ENCODE results near the gene ZNF208.
"Not testable (repeated sequence)": the region's sequence is repeated elsewhere in the genome, so short reads cannot be mapped to it uniquely, and the experiment has no call there.

Gene ZNF208

GRCh38 chr19:22010437-22011143, at the start of gene ZNF208:
TSS of gene ZNF208 (minus strand) at chr19:22010943. CDS start at chr19:22010794, 149 bp downstream.
- DNase-seq, result not testable (repeated sequence)

DNA sequence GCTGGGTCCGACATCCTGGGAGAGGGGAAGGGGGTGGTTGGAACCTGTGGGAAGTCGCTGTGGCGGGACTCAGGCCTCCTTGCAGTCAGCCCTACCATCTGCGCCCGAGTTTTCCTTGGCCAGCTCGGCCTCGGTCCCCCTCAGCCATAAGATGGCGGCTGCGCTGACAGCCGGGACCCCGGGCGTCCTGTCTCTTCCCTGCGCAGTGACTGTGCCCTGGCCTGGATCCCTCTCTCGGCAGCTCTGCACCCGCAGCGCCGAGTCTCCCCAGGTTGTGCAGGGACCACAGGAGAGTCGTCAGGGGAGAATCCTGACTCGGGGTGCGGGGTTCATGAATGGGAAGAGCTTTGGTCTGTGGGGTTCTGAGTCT, 41.9 kb upstream of the ZNF208 start:
- peak; percentile 9 for DNase-seq

DNA sequence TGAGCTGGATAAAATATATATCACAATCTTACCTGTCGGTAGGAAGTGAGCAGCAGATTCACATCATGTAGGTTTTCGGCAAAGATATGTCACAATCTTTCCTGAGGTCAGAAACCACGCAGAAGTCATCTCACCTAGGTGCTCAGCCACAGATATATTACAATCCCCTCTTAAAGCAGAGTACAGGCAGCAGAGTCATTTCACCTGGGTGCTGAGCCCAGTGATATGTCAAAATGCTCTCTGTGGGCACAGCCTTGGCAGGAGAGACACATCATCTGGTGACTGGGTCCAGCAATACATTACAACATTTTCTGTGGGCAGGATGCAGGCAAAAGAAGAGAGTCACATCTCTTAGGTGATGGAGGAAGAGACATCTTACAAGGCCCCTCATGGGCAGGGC, 30.4 kb upstream of the ZNF208 start:
- not testable (repeated sequence) for DNase-seq

DNA sequence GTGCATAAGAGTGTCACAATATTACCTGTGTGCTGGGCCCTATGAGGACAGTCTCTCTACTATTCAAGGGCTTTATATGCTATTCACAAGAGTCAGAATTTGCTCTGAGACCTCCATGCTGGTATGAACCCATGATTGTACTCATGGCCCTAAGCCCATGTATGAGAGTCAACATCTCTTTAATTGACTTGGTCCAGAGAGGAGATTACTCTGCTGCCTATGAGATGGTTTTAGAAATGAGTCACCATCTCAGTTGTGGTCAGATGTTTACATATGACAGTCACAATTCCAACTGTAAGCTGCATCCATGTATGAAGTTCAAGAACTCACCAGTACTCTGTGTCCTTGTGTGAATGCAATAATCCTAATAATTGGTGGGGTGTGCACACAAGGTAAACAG, 19.9 kb upstream of the ZNF208 start:
- no peak for DNase-seq

DNA sequence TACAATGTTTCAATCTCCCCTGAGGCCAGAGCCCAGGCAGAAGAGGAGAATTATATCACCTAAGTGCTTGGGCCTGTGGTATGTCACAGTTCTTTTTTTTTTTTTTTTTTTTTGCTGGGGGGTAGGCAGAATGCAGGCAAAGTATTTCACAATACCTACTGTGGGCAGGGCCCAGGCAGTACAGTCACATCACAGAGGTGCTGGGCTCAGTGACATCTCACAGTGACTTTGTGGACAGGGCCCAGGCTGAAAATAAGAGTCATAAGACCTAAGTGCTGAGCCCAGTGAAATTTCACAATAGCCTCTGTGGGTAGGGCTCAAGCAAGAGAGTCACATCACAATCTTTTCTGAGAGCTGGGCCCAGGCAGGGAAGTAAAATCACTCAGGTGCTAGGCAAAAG, 15.9 kb upstream of the ZNF208 start:
- DNase-seq, result no peak

GRCh38 chr19:22025539-22025938, 14.8 kb upstream of the ZNF208 start:
- DNase-seq, result not testable (repeated sequence)

GRCh38 chr19:21970466-21970865, 40.3 kb downstream of the ZNF208 start:
- no peak for DNase-seq

DNA sequence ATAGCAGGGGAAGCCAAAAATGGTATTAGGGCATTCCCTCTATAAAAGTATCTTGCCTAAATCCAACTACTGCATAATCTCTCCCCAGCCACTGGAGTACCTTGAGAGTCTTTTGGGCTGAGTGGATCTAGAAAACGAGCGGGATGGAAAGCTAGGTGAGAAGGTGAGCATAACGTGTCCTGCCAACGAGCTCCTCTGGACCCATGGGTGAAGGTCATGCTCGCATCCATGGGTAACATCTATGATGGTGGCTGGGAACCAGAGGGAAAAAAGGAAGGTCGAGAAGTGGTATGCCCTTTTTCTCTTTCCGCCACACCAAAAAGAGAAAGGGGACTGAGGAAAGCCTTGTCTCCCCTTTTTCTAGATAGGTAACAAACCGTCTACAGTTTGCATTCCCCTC, 63.0 kb downstream of the ZNF208 start:
- peak; percentile 2 for DNase-seq

- DNase-seq, result no peak
These were observed 70.1 kb downstream of the ZNF208 start for GRCh38 chr19:21940684-21941083.

DNA sequence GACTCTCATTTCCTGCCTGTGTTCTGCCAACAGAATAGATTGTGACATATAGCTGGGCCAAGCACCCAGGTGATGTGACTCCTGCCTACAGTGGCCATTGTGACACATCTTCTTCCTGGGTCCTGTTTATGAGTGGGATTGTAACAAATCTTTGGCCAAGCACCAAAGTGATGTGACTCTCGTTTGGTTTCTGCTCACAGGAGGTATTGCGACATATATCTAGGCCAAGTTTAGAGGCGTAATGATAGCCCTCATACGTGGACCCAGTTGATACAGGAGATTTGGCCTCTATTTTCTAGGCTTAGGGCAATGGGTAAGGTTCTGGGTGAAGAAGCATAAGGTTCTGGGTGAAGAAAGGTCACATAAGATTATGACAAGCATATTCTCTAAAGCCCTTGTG, 76.2 kb downstream of the ZNF208 start:
- no peak for DNase-seq

DNA sequence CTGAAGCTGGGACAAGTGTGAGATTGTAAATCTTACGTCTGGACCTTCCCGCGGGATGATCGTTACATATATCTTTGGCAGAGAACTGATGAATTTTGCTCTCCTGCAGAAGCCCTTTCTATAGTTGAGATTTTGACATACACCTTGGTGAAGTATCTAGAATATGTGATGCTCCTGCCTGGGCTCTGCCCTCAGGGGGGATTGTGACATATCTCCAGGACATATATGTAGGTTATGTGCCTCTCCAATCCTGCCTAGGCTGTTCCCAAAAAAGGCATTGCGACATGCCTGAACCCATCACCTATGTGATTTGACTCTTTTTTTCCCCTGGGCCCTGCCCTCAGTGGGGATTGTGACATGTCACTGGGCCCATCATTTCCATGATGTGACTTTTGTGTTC, 76.6 kb downstream of the ZNF208 start:
- no peak for DNase-seq

DNA sequence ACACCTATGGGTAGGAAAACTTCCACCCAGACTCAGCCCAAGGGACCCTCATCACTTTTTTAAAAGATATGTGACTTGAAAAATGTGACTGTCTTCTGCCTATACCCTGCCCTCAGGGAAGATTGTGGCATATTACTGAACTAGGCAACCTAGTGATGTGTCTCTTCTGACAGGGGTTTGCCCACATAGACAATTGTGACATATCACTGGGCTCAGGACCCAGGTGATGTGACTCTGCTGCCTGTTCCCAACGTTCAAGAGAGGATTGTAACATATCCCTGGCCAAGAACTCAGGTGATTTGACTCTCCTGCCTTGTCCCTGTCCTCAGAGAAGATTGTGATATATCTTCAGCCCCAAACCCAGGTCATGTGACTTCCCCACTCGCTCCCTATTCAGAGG, 88.5 kb downstream of the ZNF208 start:
- DNase-seq, result no peak

GRCh38 chr19:21921691-21922180, 89.0 kb downstream of the ZNF208 start:
- no peak for DNase-seq

GRCh38 chr19:21915411-21915810, 95.3 kb downstream of the ZNF208 start:
- DNase-seq, result no peak

- DNase-seq, result no peak
These were observed 98.1 kb downstream of the ZNF208 start for GRCh38 chr19:21912654-21913053.

GRCh38 chr19:21910318-21910717, 100.4 kb downstream of the ZNF208 start:
- DNase-seq, result no peak

DNA sequence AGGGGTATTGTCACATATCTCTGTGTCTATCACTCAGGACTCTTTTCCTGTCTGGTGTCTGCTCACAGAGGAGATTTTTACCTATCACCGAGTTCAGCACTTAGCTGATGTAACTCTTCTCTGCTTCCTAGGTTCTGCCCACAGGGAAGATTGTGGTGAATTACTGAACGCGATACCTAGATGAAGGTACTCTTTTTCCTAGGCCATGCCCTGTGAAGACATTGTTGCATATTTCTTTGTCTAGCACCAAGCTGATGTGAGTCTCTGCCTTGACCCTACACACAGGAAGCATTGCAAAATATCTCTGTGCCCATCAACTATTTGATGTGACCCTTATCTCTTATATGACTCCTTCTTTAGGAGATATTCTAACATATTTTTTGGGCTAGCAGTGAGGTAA, 102.7 kb downstream of the ZNF208 start:
- no peak for DNase-seq

DNA sequence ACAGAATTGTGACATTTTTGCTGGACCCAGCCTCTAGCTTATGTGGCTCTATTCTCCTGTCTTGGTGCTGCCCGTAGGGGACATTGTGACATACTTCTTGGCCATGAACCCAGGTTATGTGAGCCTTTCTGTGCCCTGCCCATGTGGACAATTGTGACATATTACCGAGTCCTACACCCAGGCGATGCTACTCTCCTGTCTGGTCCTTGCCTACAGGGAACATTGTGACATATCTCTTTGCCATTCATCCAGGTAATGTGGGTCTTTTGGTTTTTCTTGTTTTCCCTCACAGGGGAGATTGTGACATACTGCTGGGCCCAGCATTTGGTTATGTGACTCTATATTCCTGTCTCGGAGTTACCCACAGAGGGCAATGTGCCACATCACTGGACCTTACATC, 103.2 kb downstream of the ZNF208 start:
- DNase-seq, result no peak

DNA sequence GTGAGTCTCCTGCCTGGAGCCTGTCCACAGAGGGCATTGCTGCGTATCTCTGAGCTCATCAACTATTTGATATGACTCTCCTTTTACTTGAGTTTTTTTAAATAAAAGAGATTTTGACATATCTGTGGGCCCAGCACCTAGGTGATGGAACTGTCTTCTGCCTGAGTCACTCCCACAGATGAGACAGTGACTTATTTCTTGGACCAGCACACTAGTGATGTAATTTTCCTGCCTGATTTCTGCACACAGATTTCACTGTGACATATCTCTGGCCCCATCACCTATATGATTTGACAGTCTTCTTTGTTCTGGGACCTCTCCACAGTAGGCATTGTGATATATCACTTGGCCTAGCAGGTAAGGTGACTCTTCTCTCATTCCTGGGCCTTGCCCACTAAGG, 108.2 kb downstream of the ZNF208 start:
- DNase-seq, result no peak

DNA sequence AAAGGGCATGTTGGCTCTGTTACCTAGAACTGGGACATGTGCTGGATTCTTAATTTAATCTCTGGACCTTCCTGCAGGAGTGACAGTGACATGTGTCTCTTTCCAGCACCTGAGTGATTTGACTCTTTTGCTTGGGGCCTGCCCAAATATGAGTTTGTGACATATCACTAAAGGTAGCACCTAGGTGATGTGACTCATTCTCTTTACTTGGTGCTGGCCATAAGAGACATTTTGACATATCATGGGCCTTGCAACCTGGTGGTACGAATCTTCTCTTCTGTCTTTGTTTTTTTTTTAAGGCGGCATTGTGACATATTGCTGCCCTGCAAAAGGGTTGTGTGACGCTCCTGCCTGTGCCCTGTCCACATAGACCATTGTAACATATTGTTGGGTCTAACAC, 108.9 kb downstream of the ZNF208 start:
- DNase-seq, result no peak

DNA sequence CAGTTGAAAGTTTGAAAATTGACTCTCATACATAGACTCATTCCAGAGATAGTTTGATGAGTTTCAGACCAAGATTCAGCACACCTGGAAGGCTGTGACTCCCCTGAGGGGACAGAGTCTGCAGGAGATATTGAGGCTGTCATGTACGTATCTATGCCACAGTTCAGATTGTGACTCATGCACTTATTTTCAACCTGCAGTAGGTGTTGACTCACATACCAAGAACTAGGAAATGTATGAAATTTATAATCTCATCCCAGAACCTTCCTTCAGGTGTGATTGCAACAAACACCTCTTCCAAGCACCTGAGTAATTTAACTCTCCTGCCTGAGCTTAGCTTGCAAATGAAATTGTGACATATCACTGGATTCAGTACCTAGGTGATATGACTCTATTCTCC, 110.3 kb downstream of the ZNF208 start:
- no peak for DNase-seq

DNA sequence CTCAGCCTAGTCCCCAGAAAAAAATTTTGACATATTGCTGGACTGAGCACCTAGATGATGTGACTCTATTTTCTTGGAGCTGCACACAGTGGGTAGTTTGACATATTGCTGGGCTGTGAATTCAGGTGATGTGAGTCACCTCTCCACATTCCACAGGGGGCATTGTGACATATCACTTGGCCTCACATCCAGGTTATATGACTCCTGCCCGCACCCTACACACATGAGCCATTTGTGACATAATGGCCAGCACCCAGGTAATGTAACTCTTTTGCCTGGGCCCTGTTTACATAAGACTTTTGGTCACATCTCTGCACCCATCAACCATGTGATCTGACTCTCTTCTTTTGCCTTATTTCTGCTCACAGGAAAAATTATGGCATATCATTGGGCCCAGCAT, 119.7 kb downstream of the ZNF208 start:
- DNase-seq, result no peak

- peak; percentile 3 for DNase-seq
These were observed 120.7 kb downstream of the ZNF208 start for GRCh38 chr19:21890017-21890416.

GRCh38 chr19:21885516-21885915, 125.2 kb downstream of the ZNF208 start:
- DNase-seq, result not testable (repeated sequence)

- DNase-seq, result not testable (repeated sequence)
These were observed 126.0 kb downstream of the ZNF208 start for GRCh38 chr19:21884786-21885185.
